GM12874 (cell line): ENCODE data around the gene CEP41.

Source experiments
- CTCF ChIP-seq: IDR thresholded peaks from 2 replicates; pipeline ENCODE4 v1.5.1; 2011; ENCODE audit warnings: low read depth, mild to moderate bottlenecking, control low read depth, low read length, moderate library complexity; ENCODE audit not compliant: insufficient read depth

CEP41 gene

GRCh38 chr7:130473876-130474275 lies 33.1 kb upstream of the CEP41 start:
- TF ChIP-seq CTCF: no peak

- TF ChIP-seq CTCF: no peak
These were observed 32.5 kb upstream of the CEP41 start for GRCh38 chr7:130473289-130473688.

GRCh38 chr7:130471974-130472373 lies 31.2 kb upstream of the CEP41 start:
- TF ChIP-seq CTCF: no peak

GRCh38 chr7:130468612-130469011 lies 27.8 kb upstream of the CEP41 start:
- TF ChIP-seq CTCF: no peak

GRCh38 chr7:130463553-130464434 lies 23.0 kb upstream of the CEP41 start:
- TF ChIP-seq CTCF: no peak

- TF ChIP-seq CTCF: no peak
These were observed 20.5 kb upstream of the CEP41 start for GRCh38 chr7:130461272-130461671.

GRCh38 chr7:130458257-130458656 lies 17.4 kb upstream of the CEP41 start:
- no peak for TF ChIP-seq CTCF

GRCh38 chr7:130454959-130455358 lies 14.1 kb upstream of the CEP41 start:
- TF ChIP-seq CTCF: no peak
